ENCODE measurements around the gene TMTC2. TPM values are rescaled to one million over a fixed set of nuclear protein-coding genes. Genes with fewer than 3 reads are reported as not detected.

TMTC2 gene
- total RNA-seq, 1 donor from 2014 or later: 25.5 TPM

- peaks cover 6% of the 10 kb centered on the region for H3K4me1 Mint-ChIP-seq
- peaks cover 9% of the 10 kb centered on the region for H3K36me3 Mint-ChIP-seq
- H3K36me3 ChIP-seq: peaks cover 3% of the 10 kb centered on the region
- H3K9me3 ChIP-seq (ENCODE audit: low read depth): no peaks in the 10 kb centered on the region
- H4K20me1 ChIP-seq (ENCODE audit: low read depth): no peaks in the 10 kb centered on the region
- no peak overlapping the region for H3K4me3 Mint-ChIP-seq
- no peak for TF ChIP-seq EZH2phosphoT487 (IDR thresholded peaks at IDR 0.05)
- H3K4me3 ChIP-seq: no peak overlapping the region
- H3K9me3 Mint-ChIP-seq: no peaks in the 10 kb centered on the region
- no peak for DNase-seq (ENCODE audit: low spot score)
- no peak overlapping the region for H3K9ac ChIP-seq
- H3K27me3 Mint-ChIP-seq (ENCODE audit: insufficient read depth, low read depth): no peaks in the 10 kb centered on the region
- no peak overlapping the region for H3K27ac ChIP-seq
- peaks cover 3% of the 10 kb centered on the region for H3F3A ChIP-seq (ENCODE audit: low read depth)
- no peak overlapping the region for H3K4me2 ChIP-seq
- peaks cover 3% of the 10 kb centered on the region for H3K4me1 ChIP-seq
- no peak overlapping the region for H2AFZ ChIP-seq (replicated peaks)
- H3K27ac Mint-ChIP-seq: no peak overlapping the region
- no peaks in the 10 kb centered on the region for H3K79me2 ChIP-seq (ENCODE audit: low read depth)
- H3K27me3 ChIP-seq: no peaks in the 10 kb centered on the region
These were observed 284.9 kb downstream of the TMTC2 start for GRCh38 chr12:82971584-82971983.

GRCh38 chr12:82972624-82973023, 285.9 kb downstream of the TMTC2 start:
- Histone ChIP-seq H3K36me3 (peaks cover 3% of the 10 kb centered on the region), H3K4me1 (peaks cover 3% of the 10 kb centered on the region), H3K9ac (no peak overlapping the region), H3K4me3 (no peak overlapping the region), H3K27ac (no peak overlapping the region), H3K9me3 (ENCODE audit: low read depth) (no peaks in the 10 kb centered on the region), H2AFZ (replicated peaks) (no peak overlapping the region), H3K4me2 (no peak overlapping the region), H3K27me3 (no peaks in the 10 kb centered on the region), H3F3A (ENCODE audit: low read depth) (peaks cover 3% of the 10 kb centered on the region), H4K20me1 (ENCODE audit: low read depth) (no peaks in the 10 kb centered on the region), H3K79me2 (ENCODE audit: low read depth) (no peaks in the 10 kb centered on the region)
- H3K36me3 Mint-ChIP-seq: peaks cover 9% of the 10 kb centered on the region
- no peaks in the 10 kb centered on the region for H3K9me3 Mint-ChIP-seq
- TF ChIP-seq EZH2 (IDR thresholded peaks at IDR 0.05) (no peak), EZH2phosphoT487 (IDR thresholded peaks at IDR 0.05) (no peak), CTCF (IDR thresholded peaks at IDR 0.05) (no peak)
- H3K4me3 Mint-ChIP-seq: no peak overlapping the region
- no peak overlapping the region for H3K27ac Mint-ChIP-seq
- H3K27me3 Mint-ChIP-seq (ENCODE audit: insufficient read depth, low read depth): no peaks in the 10 kb centered on the region
- DNase-seq (ENCODE audit: low spot score): no peak
- H3K4me1 Mint-ChIP-seq: peaks cover 6% of the 10 kb centered on the region

GRCh38 chr12:82973592-82973991, 286.9 kb downstream of the TMTC2 start:
- DNase-seq (ENCODE audit: low spot score): no peak
- Histone ChIP-seq H3K9ac (no peak overlapping the region), H3K4me1 (peaks cover 3% of the 10 kb centered on the region), H3F3A (ENCODE audit: low read depth) (no peaks in the 10 kb centered on the region), H3K36me3 (no peaks in the 10 kb centered on the region), H4K20me1 (ENCODE audit: low read depth) (no peaks in the 10 kb centered on the region), H3K4me2 (no peak overlapping the region), H3K79me2 (ENCODE audit: low read depth) (no peaks in the 10 kb centered on the region), H3K9me3 (ENCODE audit: low read depth) (no peaks in the 10 kb centered on the region), H3K27me3 (no peaks in the 10 kb centered on the region), H2AFZ (replicated peaks) (no peak overlapping the region), H3K27ac (no peak overlapping the region), H3K4me3 (no peak overlapping the region)
- peaks cover 6% of the 10 kb centered on the region for H3K4me1 Mint-ChIP-seq
- no peaks in the 10 kb centered on the region for H3K27me3 Mint-ChIP-seq (ENCODE audit: insufficient read depth, low read depth)
- H3K9me3 Mint-ChIP-seq: no peaks in the 10 kb centered on the region
- peaks cover 9% of the 10 kb centered on the region for H3K36me3 Mint-ChIP-seq
- TF ChIP-seq EZH2 (IDR thresholded peaks at IDR 0.05) (no peak), EZH2phosphoT487 (IDR thresholded peaks at IDR 0.05) (no peak), CTCF (IDR thresholded peaks at IDR 0.05) (no peak)
- no peak overlapping the region for H3K27ac Mint-ChIP-seq
- H3K4me3 Mint-ChIP-seq: no peak overlapping the region

GRCh38 chr12:82981150-82981549, 294.4 kb downstream of the TMTC2 start:
- H3K27me3 Mint-ChIP-seq (ENCODE audit: insufficient read depth, low read depth): peaks cover 2% of the 10 kb centered on the region
- no peaks in the 10 kb centered on the region for H3K9me3 Mint-ChIP-seq
- no peak overlapping the region for H3K27ac ChIP-seq
- peaks cover 5% of the 10 kb centered on the region for H3K36me3 Mint-ChIP-seq
- H3K9me3 ChIP-seq (ENCODE audit: low read depth): no peaks in the 10 kb centered on the region
- H3K4me1 ChIP-seq: no peaks in the 10 kb centered on the region
- DNase-seq (ENCODE audit: low spot score): no peak
- no peaks in the 10 kb centered on the region for H4K20me1 ChIP-seq (ENCODE audit: low read depth)
- H3K36me3 ChIP-seq: no peaks in the 10 kb centered on the region
- no peak overlapping the region for H3K4me2 ChIP-seq
- no peaks in the 10 kb centered on the region for H3K4me1 Mint-ChIP-seq
- H3K9ac ChIP-seq: no peak overlapping the region
- H3K27ac Mint-ChIP-seq: no peak overlapping the region
- no peak overlapping the region for H3K4me3 ChIP-seq
- no peaks in the 10 kb centered on the region for H3K79me2 ChIP-seq (ENCODE audit: low read depth)
- H3F3A ChIP-seq (ENCODE audit: low read depth): no peaks in the 10 kb centered on the region
- H2AFZ ChIP-seq (replicated peaks): no peak overlapping the region
- H3K27me3 ChIP-seq: no peaks in the 10 kb centered on the region
- TF ChIP-seq EZH2 (IDR thresholded peaks at IDR 0.05) (no peak), CTCF (IDR thresholded peaks at IDR 0.05) (no peak), EZH2phosphoT487 (IDR thresholded peaks at IDR 0.05) (no peak)
- no peak overlapping the region for H3K4me3 Mint-ChIP-seq
